Activated CD4-positive, alpha-beta T cell treated with anti-CD3 and anti-CD28 coated beads for 36 hours (primary cell): ENCODE results near the gene ADGRB2. TPM values are rescaled to one million over a fixed set of nuclear protein-coding genes. Genes with fewer than 3 reads are reported as not detected.

ENCODE experiments used
- ATAC-seq: fragments of 200-7000 bp; cut with Tn5 transposase; one replicate; pipeline ENCODE4 v1.10.0; 2021; ENCODE audit warnings: mild to moderate bottlenecking, moderate library complexity
- CTCF ChIA-PET: fragments of 350-600 bp; sonication (Branson Sonifier 250); formaldehyde crosslinking; loops from one replicate; lab custom pipeline; 2021; ENCODE audit warnings: antibody characterized with exemption; lab: Charles Lee
- POLR2A ChIA-PET: fragments of 350-600 bp; sonication (Branson Sonifier 250); formaldehyde crosslinking; loops from one replicate; lab custom pipeline; 2021; ENCODE audit warnings: antibody characterized with exemption, inconsistent platforms; lab: Charles Lee
- DNase-seq: peaks from one replicate; pipeline ENCODE4 v3.0.0-alpha.2; 2020
- H3K27ac Mint-ChIP-seq: one replicate; pipeline ENCODE4 v1.8.0; 2021; ENCODE audit warnings: mixed read lengths
- H3K27me3 Mint-ChIP-seq: one replicate; pipeline ENCODE4 v1.8.0; 2021; ENCODE audit warnings: mixed read lengths
- H3K36me3 Mint-ChIP-seq: one replicate; pipeline ENCODE4 v1.8.0; 2021; ENCODE audit warnings: low read depth, mixed read lengths
- H3K4me1 Mint-ChIP-seq: one replicate; pipeline ENCODE4 v1.8.0; 2021; ENCODE audit warnings: mixed read lengths
- H3K4me3 Mint-ChIP-seq: one replicate; pipeline ENCODE4 v1.8.0; 2021; ENCODE audit warnings: mild to moderate bottlenecking, moderate library complexity, mixed read lengths
- H3K9me3 Mint-ChIP-seq: one replicate; pipeline ENCODE4 v1.8.0; 2021; ENCODE audit warnings: low read depth, mixed read lengths
- intact Hi-C, 2 experiments: fragments of 100-400 bp; cut with DNase I in 1 of 2; cut with micrococcal nuclease in 1 of 2; formaldehyde crosslinking; loops; one replicate each; pipeline versions ENCODE4 v1.14.2 to v1.15.1; 2022 to 2024; cut with DNase I, micrococcal nuclease
- total RNA-seq, 2 experiments: library from RNA; stranded (reverse); gene quantifications; one replicate each; pipeline ENCODE4 v1.2.3, GENCODE V29; 2021

The ADGRB2 gene
- total RNA-seq, 2 experiments from 2014 or later, result 1.2 TPM

DNA sequence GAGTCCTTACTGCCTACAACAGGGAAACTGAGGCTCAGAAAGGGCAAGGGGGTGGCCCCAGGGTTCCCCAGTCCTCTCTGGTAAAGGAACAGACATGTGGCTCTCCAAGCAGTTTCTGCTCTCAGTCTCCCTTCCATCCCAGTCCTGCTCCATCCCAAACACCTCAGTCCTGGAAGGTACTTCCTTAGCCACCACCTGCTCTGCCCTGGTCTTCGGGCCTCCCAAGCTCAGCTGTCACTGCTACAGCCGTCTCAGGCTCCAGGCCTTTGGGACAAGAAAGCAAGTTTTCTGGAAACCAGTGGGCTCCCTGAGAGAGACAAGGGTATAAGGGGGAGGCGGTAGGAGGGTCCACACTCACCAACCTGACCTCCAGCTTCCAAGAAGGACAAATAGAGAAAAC is 23.1 kb upstream of the ADGRB2 start:
- ATAC-seq (no peak), DNase-seq (no peak)
- Mint-ChIP-seq H3K4me3 (peak overlapping the region; percentile 75), H3K27ac (no peak overlapping the region), H3K9me3 (no peaks in the 10 kb centered on the region), H3K27me3 (no peaks in the 10 kb centered on the region), H3K36me3 (no peaks in the 10 kb centered on the region), H3K4me1 (peaks cover 10% of the 10 kb centered on the region)
- intact Hi-C loops, result no loop called here
- CTCF ChIA-PET, result interaction anchor here (0.6 to 3.1 kb wide), 4 partner anchors 10 to 124 kb away, joined by 3 to 27 read pairs (median 17); no protein-coding TSS in a partner anchor
- POLR2A ChIA-PET, result interaction anchor here (0.6 kb wide), 1 partner anchor 102 kb away, joined by 3 read pairs; no protein-coding TSS in a partner anchor

GRCh38 chr1:31786366-31787060 is 22.4 kb upstream of the ADGRB2 start:
- H3K27ac Mint-ChIP-seq, result no peak overlapping the region
- no peaks in the 10 kb centered on the region for H3K36me3 Mint-ChIP-seq
- POLR2A ChIA-PET, result no interaction called here
- CTCF ChIA-PET, result no interaction called here
- peaks cover 10% of the 10 kb centered on the region for H3K4me1 Mint-ChIP-seq
- DNase-seq (no peak), ATAC-seq (no peak)
- H3K27me3 Mint-ChIP-seq, result no peaks in the 10 kb centered on the region
- intact Hi-C loops, result no loop called here
- H3K4me3 Mint-ChIP-seq, result no peak overlapping the region
- H3K9me3 Mint-ChIP-seq, result no peaks in the 10 kb centered on the region

GRCh38 chr1:31785947-31786290 is 21.8 kb upstream of the ADGRB2 start:
- intact Hi-C loops, result no loop called here
- POLR2A ChIA-PET, result interaction anchor here (0.6 kb wide), 1 partner anchor 145 kb away, joined by 3 read pairs; no protein-coding TSS in a partner anchor
- H3K27me3 Mint-ChIP-seq, result no peaks in the 10 kb centered on the region
- ATAC-seq, result no peak
- H3K4me3 Mint-ChIP-seq, result no peak overlapping the region
- no peaks in the 10 kb centered on the region for H3K9me3 Mint-ChIP-seq
- peaks cover 10% of the 10 kb centered on the region for H3K4me1 Mint-ChIP-seq
- CTCF ChIA-PET, result no interaction called here
- no peak for DNase-seq
- H3K36me3 Mint-ChIP-seq, result no peaks in the 10 kb centered on the region
- H3K27ac Mint-ChIP-seq, result no peak overlapping the region

- peak; percentile 4 for DNase-seq
- POLR2A ChIA-PET, result interaction anchor here (0.6 kb wide), 1 partner anchor 144 kb away, joined by 3 read pairs; no protein-coding TSS in a partner anchor
- Mint-ChIP-seq H3K27me3 (no peaks in the 10 kb centered on the region), H3K4me3 (no peak overlapping the region), H3K4me1 (peaks cover 10% of the 10 kb centered on the region), H3K27ac (no peak overlapping the region), H3K9me3 (no peaks in the 10 kb centered on the region), H3K36me3 (no peaks in the 10 kb centered on the region)
- CTCF ChIA-PET, result interaction anchor here (0.7 to 1.4 kb wide), 2 partner anchors 115 to 614 kb away, joined by 3 read pairs; no protein-coding TSS in a partner anchor
- ATAC-seq, result no peak
- intact Hi-C loops, result no loop called here
Measured at GRCh38 chr1:31785020-31785946, 21.1 kb upstream of the ADGRB2 start.

- H3K36me3 Mint-ChIP-seq, result no peaks in the 10 kb centered on the region
- intact Hi-C loops, result no loop called here
- no peak for ATAC-seq
- no peaks in the 10 kb centered on the region for H3K27me3 Mint-ChIP-seq
- H3K27ac Mint-ChIP-seq, result no peak overlapping the region
- CTCF ChIA-PET, result interaction anchor here (0.7 to 1.4 kb wide), 4 partner anchors 15 to 613 kb away, joined by 3 to 4 read pairs (median 4); no protein-coding TSS in a partner anchor
- peak; percentile 2 for DNase-seq
- H3K4me1 Mint-ChIP-seq, result peaks cover 7% of the 10 kb centered on the region
- H3K9me3 Mint-ChIP-seq, result no peaks in the 10 kb centered on the region
- no peak overlapping the region for H3K4me3 Mint-ChIP-seq
- POLR2A ChIA-PET, result no interaction called here
Measured at GRCh38 chr1:31784356-31785019, 20.3 kb upstream of the ADGRB2 start.

GRCh38 chr1:31783846-31784245 is 19.7 kb upstream of the ADGRB2 start:
- H3K4me1 Mint-ChIP-seq, result peaks cover 5% of the 10 kb centered on the region
- H3K27me3 Mint-ChIP-seq, result no peaks in the 10 kb centered on the region
- no peaks in the 10 kb centered on the region for H3K36me3 Mint-ChIP-seq
- intact Hi-C loops, result no loop called here
- ChIA-PET CTCF (interaction anchor here (0.8 to 1.2 kb wide), 2 partner anchors 15 to 38 kb away, joined by 4 read pairs; no protein-coding TSS in a partner anchor), POLR2A (no interaction called here)
- no peak for ATAC-seq
- no peaks in the 10 kb centered on the region for H3K9me3 Mint-ChIP-seq
- DNase-seq, result no peak
- no peak overlapping the region for H3K27ac Mint-ChIP-seq
- H3K4me3 Mint-ChIP-seq, result no peak overlapping the region

GRCh38 chr1:31782421-31783410 is 18.6 kb upstream of the ADGRB2 start:
- intact Hi-C loops, result no loop called here
- Mint-ChIP-seq H3K9me3 (no peaks in the 10 kb centered on the region), H3K36me3 (no peaks in the 10 kb centered on the region), H3K27ac (no peak overlapping the region), H3K4me3 (no peak overlapping the region), H3K27me3 (no peaks in the 10 kb centered on the region), H3K4me1 (no peaks in the 10 kb centered on the region)
- no peak for ATAC-seq
- POLR2A ChIA-PET, result interaction anchor here (0.7 kb wide), 1 partner anchor 155 kb away, joined by 3 read pairs; the partner anchor contains the start of gene PTP4A2
- CTCF ChIA-PET, result interaction anchor here (1.2 kb wide), 1 partner anchor 14 kb away, joined by 4 read pairs; no protein-coding TSS in a partner anchor
- no peak for DNase-seq

GRCh38 chr1:31781756-31782371 is 17.7 kb upstream of the ADGRB2 start:
- Mint-ChIP-seq H3K27me3 (no peaks in the 10 kb centered on the region), H3K36me3 (no peaks in the 10 kb centered on the region), H3K27ac (no peak overlapping the region), H3K4me1 (no peaks in the 10 kb centered on the region), H3K9me3 (no peaks in the 10 kb centered on the region), H3K4me3 (no peak overlapping the region)
- DNase-seq (no peak), ATAC-seq (peak; percentile 47)
- intact Hi-C loops, result no loop called here
- ChIA-PET CTCF (no interaction called here), POLR2A (interaction anchor here (0.7 kb wide), 1 partner anchor 156 kb away, joined by 3 read pairs; the partner anchor contains the start of gene PTP4A2)

DNA sequence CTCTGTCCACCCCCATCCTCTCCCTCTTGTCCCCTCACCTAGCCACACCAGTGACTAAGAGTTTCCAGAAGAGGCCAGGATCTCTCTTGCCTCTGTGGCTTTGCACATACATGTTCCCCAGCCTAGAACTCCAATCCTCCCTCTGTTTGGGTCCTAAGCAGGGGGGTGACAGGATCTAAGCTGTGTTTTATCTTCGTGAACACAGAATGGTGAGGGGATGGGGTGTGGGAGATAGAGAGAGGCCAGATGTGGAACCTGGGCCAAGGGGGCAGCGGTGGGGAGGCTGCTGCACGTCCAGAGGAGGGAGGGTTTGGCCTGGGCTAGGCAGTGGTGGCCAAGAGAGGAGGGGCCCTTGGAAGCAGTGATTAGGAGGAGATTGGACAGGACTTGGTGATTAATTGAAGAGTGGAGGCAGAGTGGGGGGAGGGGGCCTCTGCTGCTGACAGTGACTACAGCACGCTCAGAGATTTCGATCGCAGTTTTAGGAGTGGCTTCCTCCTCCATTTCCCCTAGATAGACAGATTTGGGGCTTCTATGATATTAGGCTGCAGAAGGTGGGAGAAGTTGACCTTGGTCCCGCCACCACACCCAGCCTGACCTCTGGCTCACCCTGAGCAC is 17.1 kb upstream of the ADGRB2 start:
- Mint-ChIP-seq H3K9me3 (no peaks in the 10 kb centered on the region), H3K4me3 (no peak overlapping the region)
- intact Hi-C loops, result no loop called here

GRCh38 chr1:31780632-31781031 is 16.5 kb upstream of the ADGRB2 start:
- no peak overlapping the region for H3K27ac Mint-ChIP-seq
- H3K27me3 Mint-ChIP-seq, result peaks cover 6% of the 10 kb centered on the region
- H3K36me3 Mint-ChIP-seq, result no peaks in the 10 kb centered on the region
- H3K4me1 Mint-ChIP-seq, result no peaks in the 10 kb centered on the region
- CTCF ChIA-PET, result no interaction called here
- H3K4me3 Mint-ChIP-seq, result no peak overlapping the region
- DNase-seq, result no peak
- POLR2A ChIA-PET, result no interaction called here
- intact Hi-C loops, result no loop called here
- no peaks in the 10 kb centered on the region for H3K9me3 Mint-ChIP-seq
- ATAC-seq, result no peak

More for the DNA sequence above, 17.1 kb upstream of the ADGRB2 start:
- ChIA-PET POLR2A (no interaction called here), CTCF (no interaction called here)
- ATAC-seq, result no peak
- H3K4me1 Mint-ChIP-seq, result no peaks in the 10 kb centered on the region
- H3K27me3 Mint-ChIP-seq, result peaks cover 5% of the 10 kb centered on the region
- no peak overlapping the region for H3K27ac Mint-ChIP-seq
- no peaks in the 10 kb centered on the region for H3K36me3 Mint-ChIP-seq
- no peak for DNase-seq
